PC-9 (cell line): ENCODE results near the gene CRABP2. TPM values are rescaled to one million over a fixed set of nuclear protein-coding genes. Genes with fewer than 3 reads are reported as not detected.

Experiments
- BruUV-seq: library from RNA; stranded (reverse); fragments of 400-500 nt; replicated peaks from 2 replicates; lab custom pipeline; 2021; lab: Mats Ljungman, UMichigan
- CTCF ChIA-PET: fragments of 300-600 bp; sonication (Branson Sonifier 250); formaldehyde crosslinking; loops from one replicate; lab custom pipeline; 2022; ENCODE audit warnings: antibody characterized with exemption; lab: Charles Lee
- POLR2A ChIA-PET: fragments of 300-600 bp; sonication (Branson Sonifier 250); formaldehyde crosslinking; loops from one replicate; lab custom pipeline; 2022; ENCODE audit warnings: antibody characterized with exemption; ENCODE audit not compliant: unreplicated experiment; lab: Charles Lee
- DNase-seq, 2 experiments: peaks; one replicate each; pipeline versions ENCODE4 v3.0.0 to v3.0.0-alpha.2; 2015 to 2022; ENCODE audit warnings: mixed read lengths in 1 of 2
- H2AFZ ChIP-seq: fragments of 200-600 bp; sonication (generic); 2 replicates; pipeline ENCODE4 v1.8.1; 2017; ENCODE audit warnings: antibody characterized with exemption
- H3F3A ChIP-seq: fragments of 200-600 bp; sonication (generic); 2 replicates; pipeline ENCODE4 v1.8.1; 2017; ENCODE audit warnings: antibody characterized with exemption, mild to moderate bottlenecking, low read depth; ENCODE audit not compliant: insufficient read depth
- H3K27ac ChIP-seq: fragments of 200-600 bp; sonication (generic); 2 replicates; pipeline ENCODE4 v1.6.1; 2016; ENCODE audit warnings: mixed run types
- H3K27me3 ChIP-seq: fragments of 200-600 bp; sonication (generic); 2 replicates; pipeline ENCODE4 v1.6.1; 2016; ENCODE audit warnings: low read depth, mixed run types; ENCODE audit not compliant: insufficient read depth
- H3K36me3 ChIP-seq: fragments of 200-600 bp; sonication (generic); 2 replicates; pipeline ENCODE4 v1.6.1; 2016; ENCODE audit warnings: low read depth, mixed run types
- H3K4me1 ChIP-seq: fragments of 200-600 bp; sonication (generic); replicated peaks from 2 replicates; pipeline ENCODE4 v1.6.1; 2016; ENCODE audit warnings: mixed run types; ENCODE audit not compliant: insufficient read depth
- H3K4me2 ChIP-seq: fragments of 200-600 bp; sonication (generic); 2 replicates; pipeline ENCODE4 v1.6.1; 2017; ENCODE audit warnings: mixed run types
- H3K4me3 ChIP-seq: fragments of 200-600 bp; sonication (generic); 2 replicates; pipeline ENCODE4 v1.6.1; 2016; ENCODE audit warnings: mixed run types
- H3K79me2 ChIP-seq: fragments of 200-600 bp; sonication (generic); 2 replicates; pipeline ENCODE4 v1.6.1; 2017; ENCODE audit warnings: low read depth, mixed run types
- H3K9me2 ChIP-seq: fragments of 200-600 bp; sonication (generic); 2 replicates; pipeline ENCODE4 v1.8.1; 2017; ENCODE audit warnings: mild to moderate bottlenecking; ENCODE audit not compliant: insufficient read depth
- H3K9me3 ChIP-seq: fragments of 200-600 bp; sonication (generic); 2 replicates; pipeline ENCODE4 v1.8.1; 2016; ENCODE audit warnings: low read depth; ENCODE audit not compliant: insufficient read depth
- H4K20me1 ChIP-seq: fragments of 200-600 bp; sonication (generic); 2 replicates; pipeline ENCODE4 v1.8.1; 2017; ENCODE audit not compliant: insufficient read depth
- CTCF ChIP-seq: fragments of 200-600 bp; sonication (generic); conservative IDR thresholded peaks from 2 replicates; pipeline ENCODE4 v1.6.1; 2017; ENCODE audit warnings: mixed run types, antibody characterized with exemption, mild to moderate bottlenecking, moderate library complexity
- EZH2 ChIP-seq: fragments of 200-600 bp; sonication (generic); IDR thresholded peaks from 2 replicates; pipeline ENCODE4 v1.8.0; 2017; ENCODE audit warnings: antibody characterized with exemption, low read depth
- intact Hi-C: fragments of 100-400 bp; cut with micrococcal nuclease; formaldehyde crosslinking; loops from one replicate; pipeline ENCODE4 v1.10.0; 2022; ENCODE audit not compliant: unreplicated experiment
- total RNA-seq: library from RNA; stranded (reverse); gene quantifications from 2 replicates; pipeline ENCODE4 v1.2.3, GENCODE V29; 2021

The CRABP2 gene
- total RNA-seq, 1 experiment from 2014 or later = 142 TPM

DNA sequence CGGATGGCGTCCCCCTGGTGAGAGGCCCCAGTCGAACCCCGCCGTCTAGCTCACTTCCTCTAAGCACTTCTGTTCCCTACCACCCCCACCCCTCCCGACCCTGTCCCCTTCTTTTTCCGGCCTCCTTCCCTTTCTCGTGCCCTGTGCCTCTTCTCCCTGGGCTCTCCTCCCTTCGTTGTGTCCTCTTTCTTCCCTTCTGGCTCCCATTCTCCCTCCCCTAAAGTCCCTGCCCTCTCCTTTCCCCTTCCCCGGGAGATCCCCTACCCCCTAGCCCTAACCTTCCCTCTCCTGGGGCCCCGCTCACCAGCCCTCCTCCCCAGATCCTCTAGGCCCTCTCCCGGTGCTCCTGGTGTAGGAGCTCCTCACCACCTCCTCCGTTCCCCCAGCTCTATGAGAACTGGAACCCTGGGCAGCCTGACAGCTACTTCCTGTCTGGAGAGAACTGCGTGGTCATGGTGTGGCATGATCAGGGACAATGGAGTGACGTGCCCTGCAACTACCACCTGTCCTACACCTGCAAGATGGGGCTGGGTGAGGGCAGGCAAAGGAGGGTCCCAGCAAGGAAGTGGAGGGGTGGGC is 47.6 kb downstream of the CRABP2 start:
- no peak for DNase-seq
- Histone ChIP-seq H3K4me3 (no peak overlapping the region), H3F3A (peaks cover 34% of the 10 kb centered on the region; the same call in 1 of the 2 replicates), H3K27me3 (no peaks in the 10 kb centered on the region), H3K36me3 (peaks cover 34% of the 10 kb centered on the region), H3K79me2 (peaks cover 77% of the 10 kb centered on the region), H3K27ac (no peak overlapping the region), H3K4me2 (no peak overlapping the region), H3K4me1 (peaks cover 22% of the 10 kb centered on the region), H3K9me2 (no peaks in the 10 kb centered on the region), H3K9me3 (no peaks in the 10 kb centered on the region), H2AFZ (no peak overlapping the region), H4K20me1 (peaks cover 70% of the 10 kb centered on the region)
- POLR2A ChIA-PET = no interaction called here
- intact Hi-C loops = no loop called here
- CTCF ChIA-PET = no interaction called here
- TF ChIP-seq CTCF = peak; percentile 1; the same call in 1 of the 2 replicates
- TF ChIP-seq EZH2 = no peak
- BruUV-seq = no TSS peak

GRCh38 chr1:156656806-156657740 is 48.3 kb downstream of the CRABP2 start:
- no peak overlapping the region for H3K4me3 ChIP-seq
- TF ChIP-seq CTCF (peak; percentile 51), EZH2 (no peak)
- no peaks in the 10 kb centered on the region for H3K27me3 ChIP-seq
- H3K79me2 ChIP-seq = peaks cover 77% of the 10 kb centered on the region
- intact Hi-C loops = no loop called here
- CTCF ChIA-PET = no interaction called here
- H3F3A ChIP-seq = peaks cover 31% of the 10 kb centered on the region; the same call in 1 of the 2 replicates
- H3K4me1 ChIP-seq = peaks cover 17% of the 10 kb centered on the region
- DNase-seq = no peak
- no peak overlapping the region for H3K4me2 ChIP-seq
- no peaks in the 10 kb centered on the region for H3K9me2 ChIP-seq
- BruUV-seq = no TSS peak
- no peak overlapping the region for H2AFZ ChIP-seq
- POLR2A ChIA-PET = no interaction called here
- H3K9me3 ChIP-seq = no peaks in the 10 kb centered on the region
- peaks cover 78% of the 10 kb centered on the region for H4K20me1 ChIP-seq
- peaks cover 34% of the 10 kb centered on the region for H3K36me3 ChIP-seq
- H3K27ac ChIP-seq = no peak overlapping the region

DNA sequence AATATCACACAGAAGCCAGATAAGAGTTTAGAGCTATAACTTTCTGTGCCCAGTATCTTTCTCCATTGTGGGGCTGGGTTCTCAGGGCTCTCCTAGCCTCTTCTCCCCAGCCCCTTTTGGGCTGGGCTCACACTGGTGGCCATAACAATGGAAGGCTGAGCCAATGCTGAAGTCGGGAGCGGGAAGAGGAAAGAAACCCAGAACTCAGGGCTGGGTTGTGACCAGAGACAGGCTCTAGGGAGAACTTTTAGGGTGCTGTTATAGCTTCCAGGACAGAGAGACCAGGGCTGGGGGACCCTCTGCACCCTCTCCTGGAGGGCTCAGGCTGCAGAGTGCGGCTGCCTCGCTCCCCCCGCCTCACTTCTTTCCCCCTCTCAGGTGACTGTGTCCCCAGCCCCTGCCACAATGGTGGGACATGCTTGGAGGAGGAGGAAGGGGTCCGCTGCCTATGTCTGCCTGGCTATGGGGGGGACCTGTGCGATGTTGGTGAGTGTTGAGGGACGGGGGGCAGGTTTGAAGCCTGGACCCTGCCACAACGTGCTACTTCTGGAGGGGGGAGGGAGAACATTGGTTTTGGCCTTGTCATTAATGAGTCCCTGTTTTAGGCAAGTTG is 49.4 kb downstream of the CRABP2 start:
- H2AFZ ChIP-seq = no peak overlapping the region
- intact Hi-C loops = no loop called here
- POLR2A ChIA-PET = no interaction called here
- peaks cover 28% of the 10 kb centered on the region; the same call in 1 of the 2 replicates for H3F3A ChIP-seq
- H3K4me3 ChIP-seq = no peak overlapping the region
- TF ChIP-seq EZH2 (no peak), CTCF (no peak)
- H3K9me3 ChIP-seq = no peaks in the 10 kb centered on the region
- H3K79me2 ChIP-seq = peaks cover 75% of the 10 kb centered on the region
- no TSS peak for BruUV-seq
- CTCF ChIA-PET = no interaction called here
- DNase-seq = no peak
- no peak overlapping the region for H3K27ac ChIP-seq
- H4K20me1 ChIP-seq = peaks cover 89% of the 10 kb centered on the region
- H3K27me3 ChIP-seq = no peaks in the 10 kb centered on the region
- H3K36me3 ChIP-seq = peaks cover 36% of the 10 kb centered on the region
- no peak overlapping the region for H3K4me2 ChIP-seq
- H3K4me1 ChIP-seq = peaks cover 9% of the 10 kb centered on the region
- H3K9me2 ChIP-seq = no peaks in the 10 kb centered on the region
